NCI-H82 treated with DMSO at 0.1 percent for 48 hours (cell line): ENCODE data around the gene CST7.
"Not testable (repeated sequence)": the region's sequence is repeated elsewhere in the genome, so short reads cannot be mapped to it uniquely, and the experiment has no call there.

Experiments
- DNase-seq: peaks from one replicate; lab custom pipeline; 2025; ENCODE audit not compliant: unreplicated experiment; lab: John Stamatoyannopoulos, UW

Gene CST7

GRCh38 chr20:24999568-24999967, 50.5 kb downstream of the CST7 start:
- DNase-seq, result no peak

GRCh38 chr20:25000268-25000801, 51.3 kb downstream of the CST7 start:
- DNase-seq, result no peak

DNA sequence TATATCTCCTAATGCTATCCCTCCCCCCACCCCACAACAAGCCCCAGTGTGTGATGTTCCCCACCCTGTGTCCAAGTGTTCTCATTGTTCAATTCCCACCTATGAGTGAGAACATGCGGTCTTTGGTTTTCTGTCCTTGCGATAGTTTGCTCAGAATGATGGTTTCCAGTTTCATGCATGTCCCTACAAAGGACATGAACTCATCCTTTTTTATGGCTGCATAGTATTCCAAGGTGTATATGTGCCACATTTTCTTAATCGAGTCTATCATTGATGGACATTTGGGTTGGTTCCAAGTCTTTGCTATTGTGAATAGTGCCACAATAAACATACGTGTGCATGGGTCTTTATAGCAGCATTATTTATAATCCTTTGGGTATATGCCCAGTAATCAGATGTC, 52.3 kb downstream of the CST7 start:
- not testable (repeated sequence) for DNase-seq

GRCh38 chr20:25003002-25003401, 53.9 kb downstream of the CST7 start:
- DNase-seq, result no peak

DNA sequence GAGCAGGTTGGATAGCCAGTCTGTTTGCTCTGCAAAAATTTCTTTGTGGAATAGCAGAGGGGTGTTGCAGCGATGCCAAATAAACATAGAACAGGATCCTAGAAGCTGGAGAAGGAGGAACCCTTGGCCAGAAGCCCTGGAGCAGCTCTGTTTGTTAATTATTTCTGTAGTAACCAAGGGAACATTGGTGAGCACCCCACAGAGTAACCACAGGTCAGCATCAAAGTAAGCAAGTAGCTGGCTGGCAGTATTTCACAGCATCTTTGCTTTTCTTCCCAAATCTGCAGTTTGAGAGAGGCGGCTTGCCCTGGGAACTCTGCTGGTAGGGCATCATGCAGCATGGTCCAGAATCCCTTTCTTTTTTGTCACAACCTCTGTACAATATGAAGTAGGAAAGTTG, 56.2 kb downstream of the CST7 start:
- DNase-seq, result no peak

DNA sequence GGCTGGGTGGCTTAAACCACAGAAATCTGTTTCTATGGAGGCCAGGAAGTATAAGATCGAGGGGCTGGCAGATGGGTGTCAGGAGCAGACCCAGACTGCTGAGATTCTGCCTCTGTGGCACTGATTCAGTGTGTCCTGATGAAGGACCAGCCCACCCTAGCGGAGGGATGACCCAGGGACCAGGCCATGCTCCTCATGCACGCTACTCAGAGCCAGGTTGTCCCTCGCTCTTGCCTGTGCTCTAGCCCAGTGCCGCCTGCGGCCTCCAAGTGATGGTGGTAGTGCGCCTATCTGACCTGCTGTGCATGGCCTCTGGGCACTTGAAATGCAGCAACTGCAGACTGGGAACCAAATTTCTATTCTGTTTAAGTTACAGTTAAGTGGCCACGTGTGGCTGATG, 56.6 kb downstream of the CST7 start:
- DNase-seq, result no peak

DNA sequence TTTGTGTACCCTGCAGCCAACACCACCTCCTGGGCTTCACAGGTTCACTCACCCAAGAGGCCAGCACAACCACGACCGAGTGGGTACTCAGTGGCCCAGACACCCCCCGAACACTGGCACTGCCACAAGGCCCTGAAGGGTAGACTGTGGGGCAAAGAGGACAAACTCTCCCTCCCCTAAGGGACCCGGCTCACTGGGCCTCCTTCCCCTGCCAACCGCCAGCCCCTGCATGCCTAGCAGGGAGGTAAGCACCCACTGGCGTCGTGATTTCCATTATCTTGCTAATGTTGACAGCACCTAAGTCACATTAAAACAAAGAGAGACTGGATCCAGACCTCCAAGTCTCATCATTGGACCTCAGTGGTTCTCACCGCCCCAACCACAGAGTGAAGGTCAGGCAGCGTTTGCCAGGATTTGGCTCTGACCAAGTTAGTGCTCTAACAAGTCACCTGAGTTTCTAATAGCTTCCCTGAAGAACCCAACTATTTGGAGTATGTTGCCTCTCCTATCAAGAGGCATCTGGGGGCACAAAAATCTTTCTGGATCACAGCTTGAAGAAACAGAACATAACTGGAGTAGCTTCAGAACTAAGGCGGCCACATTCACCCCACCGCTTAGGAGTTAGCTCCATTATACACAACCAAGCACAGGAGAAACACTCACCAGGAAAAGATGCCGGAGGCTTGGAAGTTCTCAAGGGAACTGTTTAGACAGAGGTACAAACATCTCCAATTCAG, 57.5 kb downstream of the CST7 start:
- DNase-seq, result no peak

DNA sequence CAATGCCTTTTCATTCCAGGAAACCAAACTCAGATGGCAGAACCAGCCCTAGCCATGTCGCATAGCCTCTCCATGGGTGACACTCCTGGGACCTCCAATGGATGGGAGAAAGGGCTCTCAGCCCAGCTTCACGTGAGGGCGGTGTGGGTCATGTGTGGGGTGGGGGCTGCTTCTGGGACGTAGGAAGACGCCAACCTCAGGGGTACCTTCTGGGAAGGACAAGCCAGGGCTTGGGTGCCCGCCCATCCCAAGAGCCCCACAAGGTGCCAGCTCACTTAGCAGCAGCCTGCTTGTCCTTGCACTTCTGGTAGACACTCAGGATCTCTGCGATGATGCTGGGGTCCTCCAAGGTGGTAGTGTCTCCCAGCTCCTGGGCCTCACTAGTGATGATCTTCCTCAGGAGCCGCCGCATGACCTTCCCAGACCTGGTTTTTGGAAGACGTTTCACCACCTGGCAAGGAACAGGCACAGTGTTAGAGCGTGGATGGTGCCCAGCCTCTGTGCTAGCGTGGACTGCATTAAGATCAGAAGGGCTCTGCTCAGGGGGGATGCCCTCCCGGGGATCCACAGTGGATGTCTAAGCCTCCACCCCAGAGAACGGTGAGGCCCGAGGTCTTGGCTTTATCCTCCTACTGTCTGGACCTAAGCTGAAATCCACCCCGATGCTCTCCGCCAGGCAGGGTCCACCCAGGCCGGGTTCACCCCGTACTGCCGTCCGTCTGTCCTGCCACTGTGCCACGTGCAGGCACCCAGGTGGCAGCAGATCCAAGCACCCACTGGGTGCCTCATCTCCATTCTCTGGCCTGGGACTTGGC, 58.6 kb downstream of the CST7 start:
- no peak for DNase-seq

GRCh38 chr20:25008388-25009217, 59.5 kb downstream of the CST7 start:
- no peak for DNase-seq
